HepG2 (cell line): Measurements from ENCODE around the gene RERE. TPM values are rescaled to one million over a fixed set of nuclear protein-coding genes. Genes with fewer than 3 reads are reported as not detected.

Experiments
- ATAC-seq: fragments of 200-7000 bp; cut with Tn5 transposase; 3 replicates; pipeline ENCODE4 v1.9.1; 2020; ENCODE audit warnings: mild to moderate bottlenecking, moderate library complexity
- BruUV-seq: library from RNA; stranded (reverse); fragments of 400-500 nt; replicated peaks from 2 replicates; lab custom pipeline; 2021; lab: Mats Ljungman, UMichigan
- CTCF ChIA-PET: fragments of 300-600 bp; formaldehyde crosslinking; extraction: SDS; loops from one replicate; lab custom pipeline; 2021; ENCODE audit warnings: low total read pairs, inconsistent platforms, low intra/inter-chr PET ratio; lab: Yijun Ruan, JAX
- POLR2A ChIA-PET: fragments of 350-600 bp; sonication (Branson Sonifier 250); formaldehyde crosslinking; loops from one replicate; lab custom pipeline; 2020; ENCODE audit warnings: antibody characterized with exemption, inconsistent platforms; lab: Yijun Ruan, JAX
- DNase-seq: peaks from one replicate; pipeline ENCODE4 v3.0.0-alpha.2; 2015; ENCODE audit warnings: low spot score
- FAIRE-seq: peaks from 3 replicates; lab custom pipeline; 2011; peaks lifted over from hg19 to GRCh38; lab: Jason Lieb, UNC
- H2AFZ ChIP-seq: one replicate; pipeline ENCODE4 v1.6.1; 2011; ENCODE audit warnings: low read length, inconsistent platforms
- H3K27ac ChIP-seq: fragments of 300-600 bp; 3 replicates; pipeline ENCODE4 v1.8.0; 2011; ENCODE audit warnings: mixed run types, mild to moderate bottlenecking, mixed read lengths, low read length, inconsistent platforms; ENCODE audit not compliant: insufficient read depth; ENCODE audit errors: extremely low read length
- H3K27me3 ChIP-seq, 2 experiments: fragments of 200-600 bp in 1 of 2; 2 replicates in 1 of 2; 3 replicates in 1 of 2; pipeline versions ENCODE4 v1.6.0 to v1.8.0; 2011; ENCODE audit warnings: low read length in 2 of 2, mild to moderate bottlenecking in 2 of 2, moderate library complexity in 2 of 2, inconsistent platforms in 1 of 2; ENCODE audit not compliant: insufficient read depth in 2 of 2, control insufficient read depth in 1 of 2
- H3K36me3 ChIP-seq, 2 experiments: fragments of 200-600 bp in 1 of 2; replicated peaks in 1 of 2; 2 replicates in 1 of 2; 3 replicates in 1 of 2; pipeline versions ENCODE4 v1.5.1 to v1.8.0; 2011; ENCODE audit warnings: low read length in 2 of 2, inconsistent platforms in 1 of 2; ENCODE audit not compliant: insufficient read depth in 2 of 2, control insufficient read depth in 1 of 2
- H3K4me1 ChIP-seq: 2 replicates; pipeline ENCODE4 v1.5.1; 2012; ENCODE audit warnings: low read length, inconsistent platforms; ENCODE audit not compliant: insufficient read depth
- H3K4me2 ChIP-seq: 2 replicates; pipeline ENCODE4 v1.6.0; 2011; ENCODE audit warnings: low read depth, low read length, inconsistent platforms
- H3K4me3 ChIP-seq, 3 experiments: fragments of 200-600 bp in 1 of 3; sonication (generic), shearing (Covaris generic) in 1 of 3; replicated peaks in 1 of 3; 2 replicates each; pipeline ENCODE4 v1.5.1; 2011 to 2016; ENCODE audit warnings: low read length in 3 of 3, inconsistent platforms in 2 of 3, low read depth in 2 of 3, mild to moderate bottlenecking in 2 of 3, control low read depth in 1 of 3, mixed read lengths in 1 of 3; ENCODE audit not compliant: insufficient read depth in 1 of 3
- H3K79me2 ChIP-seq: one replicate; pipeline ENCODE4 v1.6.1; 2011; ENCODE audit warnings: low read length, inconsistent platforms; ENCODE audit not compliant: insufficient read depth
- H3K9ac ChIP-seq: 2 replicates; pipeline ENCODE4 v1.6.0; 2011; ENCODE audit warnings: mild to moderate bottlenecking, low read depth, low read length, inconsistent platforms; ENCODE audit not compliant: insufficient read depth
- H3K9me3 ChIP-seq: 2 replicates; pipeline ENCODE4 v1.5.1; 2012; ENCODE audit warnings: mild to moderate bottlenecking, low read length
- H4K20me1 ChIP-seq: 2 replicates; pipeline ENCODE4 v1.6.0; 2011; ENCODE audit warnings: inconsistent platforms, mild to moderate bottlenecking, low read length, moderate library complexity; ENCODE audit not compliant: insufficient read depth
- ARID2 ChIP-seq: sonication (generic); formaldehyde crosslinking; IDR thresholded peaks from 2 replicates; pipeline ENCODE4 v1.8.1; 2022; ENCODE audit warnings: mild to moderate bottlenecking, missing genetic modification reagents, borderline replicate concordance
- ISX ChIP-seq: sonication (generic); formaldehyde crosslinking; conservative IDR thresholded peaks from 2 replicates; pipeline ENCODE4 v1.5.0; 2020; ENCODE audit warnings: missing genetic modification reagents
- KMT2A ChIP-seq: sonication (generic); formaldehyde crosslinking; IDR thresholded peaks from 2 replicates; pipeline ENCODE4 v1.4.0; 2020; ENCODE audit warnings: missing genetic modification reagents
- MIER3 ChIP-seq: IDR thresholded peaks from 2 replicates; pipeline ENCODE4 v1.6.1; 2016; ENCODE audit warnings: missing compliant biosample characterization, borderline replicate concordance
- MXI1 ChIP-seq: IDR thresholded peaks from 3 replicates; pipeline ENCODE4 v1.6.1; 2012; ENCODE audit warnings: low read depth, low read length, inconsistent platforms, borderline replicate concordance
- NFKBIZ ChIP-seq: IDR thresholded peaks from 2 replicates; pipeline ENCODE4 v1.6.1; 2018; ENCODE audit warnings: missing genetic modification reagents, missing compliant biosample characterization
- RNF219 ChIP-seq: sonication (generic); formaldehyde crosslinking; IDR thresholded peaks from 2 replicates; pipeline ENCODE4 v1.5.0; 2020; ENCODE audit warnings: mild to moderate bottlenecking, missing genetic modification reagents
- SMYD3 ChIP-seq: sonication (generic); formaldehyde crosslinking; IDR thresholded peaks from 2 replicates; pipeline ENCODE4 v1.8.1; 2023; ENCODE audit warnings: mild to moderate bottlenecking, missing genetic modification reagents
- TBP ChIP-seq: sonication (generic); formaldehyde crosslinking; IDR thresholded peaks from 2 replicates; pipeline ENCODE4 v1.5.0; 2020; ENCODE audit warnings: missing genetic modification reagents
- ZBTB8A ChIP-seq: sonication (generic); formaldehyde crosslinking; IDR thresholded peaks from 2 replicates; pipeline ENCODE4 v1.4.0; 2020; ENCODE audit warnings: mild to moderate bottlenecking, low read depth, missing genetic modification reagents, borderline replicate concordance
- ZNF775 ChIP-seq: sonication (generic); formaldehyde crosslinking; IDR thresholded peaks from 2 replicates; pipeline ENCODE4 v1.4.0; 2020; ENCODE audit warnings: missing genetic modification reagents, mild to moderate bottlenecking, moderate library complexity, borderline replicate concordance
- WGBS: methylation state at CpG from one replicate; pipeline ENCODE4 v1.1.6; 2017; ENCODE audit warnings: low lambda C conversion rate; 5-methylcytosine and 5-hydroxymethylcytosine counted together
- in situ Hi-C: cut with HindIII; loops from 2 replicates; pipeline ENCODE4 v1.10.0; 2017; ENCODE audit warnings: low pct_unique_long_range_greater_than_20kb; ENCODE audit not compliant: extremely low pct_ligation_motif_present
- intact Hi-C: fragments of 100-400 bp; cut with micrococcal nuclease; formaldehyde crosslinking; loops from one replicate; pipeline ENCODE4 v1.10.0; 2022; ENCODE audit not compliant: unreplicated experiment
- polyA plus RNA-seq, 8 experiments: library from polyadenylated mRNA; depleted of rRNA in 3 of 8; stranded (reverse) in 7 of 8; unstranded in 1 of 8; fragments of >200 nt; fragmentation: Illumina TruSeq in 4 of 8; extraction: Trizol in 4 of 8; gene quantifications; 2 replicates each; pipeline versions ENCODE4 v1.2.1 to v1.2.3, GENCODE V29; 2011 to 2016; ENCODE audit warnings: low read depth in 4 of 8, missing spikeins in 1 of 8, mixed read lengths in 1 of 8; ENCODE audit not compliant: insufficient read depth in 1 of 8
- total RNA-seq, 5 experiments: library from RNA; depleted of rRNA; stranded (reverse); fragments of >200 nt; fragmentation: Illumina TruSeq; extraction: Trizol; gene quantifications; 2 replicates each; pipeline ENCODE4 v1.2.3, GENCODE V29; 2016; ENCODE audit warnings: low read depth in 1 of 5
- TF ChIP-seq, protein P1 (sequence below): IDR thresholded peaks from 2 replicates; pipeline ENCODE4 v1.6.1; 2016; ENCODE audit warnings: missing biosample characterization, missing genetic modification reagents, low read depth

Gene RERE
- total and polyA plus RNA-seq, 2 of the 13 experiments (the other 11 are each of a cell fraction or from before 2014, with no cell fraction given): 18.3 to 21.9 TPM

DNA sequence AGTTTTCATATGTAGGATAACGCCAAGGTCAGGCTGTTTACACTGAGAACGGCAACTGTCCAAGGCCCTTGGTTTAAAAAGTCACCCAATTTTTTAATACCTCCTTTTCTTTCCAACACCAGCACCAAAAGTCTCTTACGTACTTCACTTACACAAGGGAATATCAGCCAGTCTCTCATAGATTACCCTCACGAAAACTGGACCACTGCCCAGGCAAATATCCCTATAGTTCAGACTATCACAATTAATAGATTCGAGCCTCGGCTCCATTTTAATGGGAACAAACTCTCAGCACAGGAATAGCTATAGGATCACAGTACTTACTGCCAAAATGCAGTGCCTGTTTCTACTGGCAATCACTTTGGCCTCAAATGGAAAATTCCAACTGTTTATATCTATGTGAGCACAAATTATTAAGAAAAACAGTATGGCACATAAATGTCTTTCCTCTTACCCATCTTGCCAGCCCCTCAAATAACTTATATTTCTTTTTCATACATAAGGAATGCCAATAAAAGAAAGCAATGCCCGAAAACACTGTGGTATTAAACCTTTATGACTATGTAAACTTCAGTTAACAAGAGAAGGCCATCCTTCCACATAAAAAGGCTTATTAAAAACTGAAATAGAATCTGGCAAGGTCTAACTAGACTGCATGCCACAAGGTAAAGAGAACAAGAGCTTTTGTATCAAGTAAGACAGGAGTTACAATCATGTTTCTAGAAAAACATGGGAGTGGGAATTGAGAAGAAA lies 401.7 kb downstream of the RERE start:
- CTCF ChIA-PET: no interaction called here
- intact Hi-C loops: no loop called here
- no peak for ATAC-seq
- DNase-seq: no peak
- TF ChIP-seq ZBTB8A (CRISPR knock-in tag): no peak
- no peak for TF ChIP-seq ARID2
- no peak for TF ChIP-seq NFKBIZ
- no peak for TF ChIP-seq SMYD3 (CRISPR knock-in tag)
- TF ChIP-seq TBP (CRISPR knock-in tag): no peak
- TF ChIP-seq, protein P1, sequence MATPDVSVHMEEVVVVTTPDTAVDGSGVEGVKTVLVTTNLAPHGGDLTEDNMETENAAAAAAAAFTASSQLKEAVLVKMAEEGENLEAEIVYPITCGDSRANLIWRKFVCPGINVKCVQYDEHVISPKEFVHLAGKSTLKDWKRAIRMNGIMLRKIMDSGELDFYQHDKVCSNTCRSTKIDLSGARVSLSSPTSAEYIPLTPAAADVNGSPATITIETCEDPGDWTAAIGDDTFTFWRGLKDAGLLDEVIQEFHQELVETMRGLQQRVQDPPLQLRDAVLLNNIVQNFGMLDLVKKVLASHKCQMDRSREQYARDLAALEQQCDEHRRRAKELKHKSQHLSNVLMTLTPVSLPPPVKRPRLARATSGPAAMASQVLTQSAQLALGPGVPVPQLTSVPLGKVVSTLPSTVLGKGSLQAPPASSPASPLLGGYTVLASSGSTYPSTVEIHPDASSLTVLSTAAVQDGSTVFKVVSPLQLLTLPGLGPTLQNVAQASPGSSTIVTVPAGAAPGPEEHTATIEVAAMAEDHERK (CRISPR knock-in tag): no peak
- no peak for TF ChIP-seq MXI1
- no peak for TF ChIP-seq MIER3 (CRISPR knock-in tag)
- no peak for TF ChIP-seq RNF219 (CRISPR knock-in tag)
- no peak for TF ChIP-seq ISX
- no peak for TF ChIP-seq KMT2A (CRISPR knock-in tag)
- TF ChIP-seq ZNF775 (CRISPR knock-in tag): no peak
- TF ChIP-seq, all 625 proteins: peak for 0
- Histone ChIP-seq H3K36me3 (peaks cover 10 to 50% of the 10 kb centered on the region in 2 experiments), H3K4me2 (no peak overlapping the region), H3K9me3 (no peaks in the 10 kb centered on the region), H3K9ac (no peak overlapping the region), H3K27ac (no peak overlapping the region), H3K4me1 (peaks cover 41% of the 10 kb centered on the region), H4K20me1 (peaks cover 53% of the 10 kb centered on the region), H3K79me2 (peaks cover 87% of the 10 kb centered on the region), H3K27me3 (no peaks in the 10 kb centered on the region), H2AFZ (no peak overlapping the region), H3K4me3 (no peak overlapping the region)
- FAIRE-seq: no peak
- POLR2A ChIA-PET: no interaction called here
- 94% methylated on average over 7 of the region's 7 CpGs for WGBS
- no TSS peak for BruUV-seq
- in situ Hi-C loops: no loop called here
